ENCODE data around the gene RGS7.
"Not testable (repeated sequence)": the region's sequence is repeated elsewhere in the genome, so short reads cannot be mapped to it uniquely, and the experiment has no call there.

Gene RGS7

DNA sequence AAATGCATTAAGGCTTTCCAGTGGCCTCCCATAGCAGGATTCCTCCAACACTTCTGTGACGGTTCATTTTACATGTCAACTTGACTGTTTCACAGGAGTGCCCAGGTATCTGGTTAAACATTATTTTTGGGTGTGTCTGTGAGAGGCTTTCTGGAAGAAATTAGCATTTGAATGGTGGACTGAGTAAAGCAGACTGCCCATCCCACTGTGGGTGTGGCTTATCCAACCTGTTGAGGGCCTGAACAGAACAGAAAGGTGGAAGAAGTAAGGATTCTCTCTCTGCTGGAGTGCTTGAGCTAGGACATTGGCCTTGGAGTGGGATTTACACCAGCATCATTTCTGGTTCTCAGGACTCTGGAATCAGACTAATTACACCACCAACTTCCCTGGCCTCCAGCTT, 85.6 kb downstream of the RGS7 start:
- DNase-seq (ENCODE audit: low read depth), result no peak

DNA sequence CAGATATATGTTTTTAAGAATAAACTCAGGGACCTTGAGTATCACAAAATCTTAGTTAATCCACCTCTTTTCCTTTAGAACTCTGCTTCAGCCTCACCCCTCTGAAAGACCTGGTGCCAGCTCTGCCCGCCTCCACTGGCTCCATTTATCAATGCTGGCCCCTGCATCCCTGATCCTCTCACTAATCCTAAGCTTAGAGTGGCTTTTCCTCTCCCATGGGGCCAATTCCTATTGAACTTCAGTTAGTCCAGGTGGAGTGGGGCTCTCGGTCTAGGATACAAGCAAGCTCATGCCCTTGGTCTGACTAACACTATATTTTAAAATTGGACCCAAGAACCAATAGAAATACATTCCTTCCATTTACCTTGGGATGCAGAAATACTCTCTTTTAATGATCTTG, 87.0 kb downstream of the RGS7 start:
- no peak for DNase-seq (ENCODE audit: low read depth)

DNA sequence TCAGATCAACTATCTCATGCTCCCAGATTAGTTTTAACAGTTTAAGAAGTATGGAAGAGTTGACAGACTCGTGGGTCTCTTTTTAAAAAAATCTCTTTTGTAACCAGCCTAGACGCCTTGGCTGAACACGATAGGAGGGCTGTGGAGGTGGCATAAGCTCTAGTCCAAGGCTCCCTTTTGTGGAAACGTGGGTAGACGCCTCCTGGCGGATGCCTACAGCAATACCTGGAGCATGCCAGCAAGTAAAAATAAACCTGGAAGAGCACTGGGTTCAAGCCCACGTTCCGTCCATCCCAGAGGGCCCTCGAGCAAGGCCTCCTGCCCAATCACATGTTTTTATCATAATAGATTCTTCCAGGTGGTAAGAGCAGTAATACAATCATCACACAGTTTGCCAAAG, 87.9 kb downstream of the RGS7 start:
- DNase-seq (ENCODE audit: low read depth), result no peak

DNA sequence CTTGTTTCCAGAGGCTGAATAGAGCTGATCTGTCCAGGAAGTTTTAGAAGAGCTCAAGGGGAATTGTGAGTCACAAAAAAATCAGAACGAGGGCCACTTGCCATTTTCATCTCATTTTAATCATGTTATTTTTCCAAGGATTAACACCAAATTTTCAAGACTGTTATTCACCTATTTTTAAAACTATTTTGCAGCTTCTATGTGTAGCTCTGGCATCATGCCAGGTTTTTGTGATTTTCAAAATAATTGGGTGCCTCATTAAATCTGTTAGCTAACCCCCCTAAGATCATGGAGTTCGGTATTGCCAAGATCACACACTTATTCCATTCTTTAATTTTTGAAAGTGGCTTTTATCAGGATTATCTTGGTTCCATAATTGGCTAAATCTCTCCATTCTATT, 90.9 kb downstream of the RGS7 start:
- no peak for DNase-seq (ENCODE audit: low read depth)

DNA sequence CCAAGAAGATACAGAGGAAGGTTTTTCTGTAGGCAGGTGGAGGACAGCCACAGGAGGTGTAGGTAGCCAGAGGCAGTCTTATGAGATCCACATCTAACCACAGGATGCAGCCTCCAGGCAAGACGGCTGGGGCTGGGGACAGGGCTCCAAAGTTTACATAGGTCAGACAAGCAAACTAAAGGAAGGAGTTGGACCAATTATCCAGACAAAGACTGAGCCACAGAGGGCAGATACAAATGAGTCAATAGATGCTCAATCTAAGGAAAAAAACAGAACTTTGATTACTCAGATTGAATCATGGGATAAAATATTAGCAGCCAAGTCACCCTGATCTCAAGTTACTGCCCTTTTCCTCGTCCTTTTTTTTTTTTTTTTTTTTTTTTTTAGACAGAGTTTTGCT, 91.6 kb downstream of the RGS7 start:
- no peak for DNase-seq (ENCODE audit: low read depth)

DNA sequence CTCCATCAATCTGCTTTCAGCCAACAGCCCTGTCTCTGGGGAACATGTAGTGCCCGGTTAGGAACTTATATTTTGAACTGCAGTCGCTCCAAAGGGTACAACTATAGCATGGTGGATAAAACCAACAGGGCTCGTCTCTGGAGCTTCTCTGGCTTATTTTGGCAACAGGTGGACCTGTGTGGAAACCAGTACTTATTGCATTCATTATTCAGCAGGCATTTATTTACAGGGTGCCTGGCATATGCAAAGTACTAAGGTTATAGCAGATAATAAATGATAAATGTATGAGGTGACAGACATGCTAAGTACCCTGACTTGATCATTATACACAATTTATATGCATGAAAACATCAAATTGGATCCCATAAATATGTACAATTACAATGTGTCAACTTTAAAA, 93.7 kb downstream of the RGS7 start:
- DNase-seq (ENCODE audit: low read depth), result no peak

DNA sequence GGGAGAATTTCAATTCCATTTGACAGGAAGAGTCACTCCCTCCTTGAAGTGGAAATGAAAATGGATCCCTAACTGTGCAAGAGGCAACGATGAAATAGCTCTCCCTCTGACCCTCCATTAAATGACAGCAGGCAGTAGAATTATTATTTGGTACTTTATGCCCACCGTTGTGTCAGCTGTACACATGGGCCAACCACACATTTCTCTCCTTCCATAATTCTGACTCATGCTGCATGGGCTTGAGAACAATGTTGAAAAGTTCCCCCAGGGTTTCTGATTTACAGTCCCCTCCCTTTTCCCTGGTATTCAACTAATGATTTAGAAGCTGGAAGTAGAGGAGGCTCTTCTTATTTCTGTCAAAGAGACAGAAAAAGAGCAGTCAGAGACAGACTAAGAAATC, 103.5 kb downstream of the RGS7 start:
- no peak for DNase-seq (ENCODE audit: low read depth)

DNA sequence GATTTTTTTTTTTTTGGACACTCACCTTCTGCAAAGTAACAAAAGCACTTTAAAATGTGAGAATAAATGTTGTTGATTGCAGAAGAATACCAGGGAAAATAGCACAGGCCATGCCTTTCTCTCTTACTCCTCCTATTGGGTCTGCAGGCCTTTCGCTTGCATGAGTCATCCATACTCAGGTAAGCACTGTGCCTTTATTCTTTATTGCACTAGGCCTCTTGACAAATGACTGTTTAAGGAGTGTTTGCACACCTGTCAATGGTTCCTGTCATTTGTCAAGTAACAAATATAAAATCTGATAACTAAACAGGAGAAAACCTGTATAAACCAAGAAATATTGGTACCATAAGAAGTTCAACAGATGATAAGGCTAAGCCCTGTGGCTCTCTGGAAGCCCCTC, 106.5 kb downstream of the RGS7 start:
- DNase-seq (ENCODE audit: low read depth), result no peak

DNA sequence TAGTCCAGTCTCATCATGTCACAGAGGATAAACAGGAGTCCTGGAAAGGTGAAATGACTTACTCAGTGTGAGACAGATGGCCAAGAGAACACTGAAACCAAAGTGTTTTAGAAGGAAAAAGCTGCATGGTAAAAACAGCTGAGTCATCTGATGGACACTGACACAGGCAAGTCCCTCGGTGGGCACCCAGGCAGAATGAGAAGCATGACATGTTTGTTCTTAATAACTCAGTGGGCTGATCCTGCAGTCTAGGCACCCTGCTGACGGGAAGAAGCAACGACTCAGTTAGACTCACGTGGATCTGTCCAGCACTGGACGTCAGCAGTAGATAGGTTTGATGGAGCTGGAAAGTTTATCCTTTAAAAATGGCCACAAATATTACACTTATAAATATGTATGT, 116.9 kb downstream of the RGS7 start:
- DNase-seq (ENCODE audit: low read depth), result no peak

DNA sequence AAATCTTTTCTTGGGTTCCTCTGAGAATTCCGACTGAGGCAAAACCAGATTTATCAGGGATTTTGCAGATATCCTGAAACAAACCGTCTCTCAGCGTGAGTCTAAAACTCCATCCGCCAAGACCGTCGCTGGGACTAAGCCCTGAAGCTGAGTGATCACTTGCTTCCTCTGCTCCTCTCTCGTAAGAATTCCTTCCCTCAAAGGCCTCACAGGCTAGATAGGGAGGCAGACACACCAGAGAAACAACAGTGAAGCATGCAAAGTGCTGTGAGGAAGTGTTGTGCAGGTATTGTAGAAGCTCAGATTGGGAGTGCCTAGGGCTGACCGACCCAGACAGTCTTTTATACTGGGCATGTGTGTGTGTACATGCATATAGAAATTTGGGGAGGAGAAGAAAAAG, 119.1 kb downstream of the RGS7 start:
- DNase-seq (ENCODE audit: low read depth), result no peak

DNA sequence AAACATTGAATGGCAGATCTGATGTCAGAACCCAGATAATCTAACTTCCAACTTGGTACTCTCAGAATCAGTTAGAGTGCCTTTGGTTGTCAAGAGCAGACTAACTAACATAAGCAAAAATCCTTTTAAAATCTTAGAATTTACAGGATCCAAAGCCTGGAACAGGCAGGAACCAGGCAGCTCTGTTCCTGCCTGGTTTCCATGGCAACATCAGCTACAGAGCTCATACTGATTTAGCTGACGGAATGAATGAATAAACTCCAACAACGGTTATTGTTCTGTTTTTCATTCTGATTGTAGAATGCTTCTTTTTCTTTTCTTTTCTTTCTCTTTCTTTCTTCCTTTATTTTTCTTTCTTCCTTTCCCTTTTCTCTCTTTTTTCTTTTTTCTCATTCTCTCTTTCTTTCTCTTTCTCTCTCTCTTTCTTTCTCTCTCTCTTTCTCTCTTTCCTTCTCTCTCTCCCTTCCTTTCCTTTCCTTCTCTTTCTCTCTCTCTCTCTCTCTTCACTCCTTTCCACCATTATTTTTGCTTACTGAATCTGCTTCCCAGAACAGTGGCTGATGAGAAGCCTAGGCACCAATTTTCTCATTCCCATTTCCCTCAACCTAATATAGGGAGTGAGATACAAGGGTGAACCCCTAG, 121.6 kb downstream of the RGS7 start:
- no peak for DNase-seq (ENCODE audit: low read depth)

DNA sequence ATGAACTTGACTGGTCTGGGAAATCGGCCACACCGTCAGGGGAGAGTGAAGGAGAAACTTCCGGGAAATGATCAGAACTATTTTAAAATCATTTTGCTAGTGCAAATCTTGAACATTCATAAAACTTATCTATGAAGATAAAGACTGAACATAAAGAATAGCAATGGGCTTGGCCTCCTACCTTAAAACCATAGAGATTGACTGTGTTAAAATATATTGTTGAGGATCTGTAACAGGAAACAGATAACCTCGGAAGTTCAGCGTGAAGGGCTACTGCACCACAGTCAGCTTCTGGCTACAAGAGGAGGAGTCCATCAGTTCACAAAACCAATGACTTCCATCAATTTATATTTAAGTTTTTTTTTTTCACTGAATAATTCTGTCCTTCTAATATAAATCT, 127.3 kb downstream of the RGS7 start:
- no peak for DNase-seq (ENCODE audit: low read depth)

DNA sequence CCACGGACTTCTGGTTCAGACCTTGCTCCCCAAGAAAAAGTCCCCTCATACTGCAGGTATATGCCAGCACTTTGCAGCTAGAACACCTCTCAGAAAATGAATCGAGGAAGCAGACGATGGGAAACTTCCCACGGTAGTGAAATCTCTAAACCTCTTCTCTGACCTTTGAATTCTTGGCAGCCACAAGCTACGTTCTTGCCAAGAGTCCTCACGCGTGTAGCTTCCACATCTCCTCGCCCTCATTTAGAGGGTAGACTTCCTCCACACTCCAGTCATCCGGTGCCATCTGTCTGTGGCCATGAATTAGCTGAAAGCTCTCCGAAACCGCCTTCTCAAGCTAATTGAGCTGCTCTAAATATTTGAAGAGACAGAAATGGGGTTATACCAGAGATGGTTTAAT, 127.8 kb downstream of the RGS7 start:
- DNase-seq (ENCODE audit: low read depth), result no peak

DNA sequence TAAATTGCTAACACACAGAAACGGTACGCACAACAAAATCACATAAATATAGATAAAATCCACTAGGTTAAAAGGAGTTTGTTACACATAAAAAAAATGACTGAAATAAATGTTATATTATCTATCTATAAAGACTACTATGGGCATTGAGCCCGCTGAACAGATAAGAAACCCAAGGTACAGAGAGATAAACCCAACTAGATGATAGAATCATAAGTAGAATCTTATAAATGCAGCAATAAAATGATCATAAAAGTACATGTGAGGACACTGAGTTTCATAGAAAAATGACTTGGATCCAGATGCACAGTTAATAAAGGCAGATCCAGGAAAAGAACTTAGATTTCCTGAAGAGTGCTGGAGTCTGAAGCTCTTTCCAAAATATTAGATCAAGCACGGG, 128.7 kb downstream of the RGS7 start:
- no peak for DNase-seq (ENCODE audit: low read depth)

DNA sequence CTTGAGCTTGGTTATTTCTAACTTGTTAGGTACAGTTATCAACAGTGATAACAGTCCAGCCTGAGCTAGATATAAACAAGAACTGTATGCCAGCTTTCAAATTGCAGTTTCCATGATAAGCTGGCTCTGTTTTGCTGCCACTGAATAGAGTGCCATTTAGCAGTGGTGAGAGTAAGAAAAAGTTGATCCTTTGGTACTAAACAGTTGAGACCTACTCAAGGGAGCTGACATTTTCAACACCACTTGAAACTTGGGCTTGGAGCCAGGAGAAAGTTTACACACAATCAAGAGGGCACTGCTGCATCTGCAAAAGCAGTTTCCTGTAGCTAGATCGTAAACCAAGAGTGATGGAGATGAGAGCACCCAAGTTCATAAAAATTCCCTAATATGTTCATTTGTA, 131.3 kb downstream of the RGS7 start:
- DNase-seq (ENCODE audit: low read depth), result no peak

DNA sequence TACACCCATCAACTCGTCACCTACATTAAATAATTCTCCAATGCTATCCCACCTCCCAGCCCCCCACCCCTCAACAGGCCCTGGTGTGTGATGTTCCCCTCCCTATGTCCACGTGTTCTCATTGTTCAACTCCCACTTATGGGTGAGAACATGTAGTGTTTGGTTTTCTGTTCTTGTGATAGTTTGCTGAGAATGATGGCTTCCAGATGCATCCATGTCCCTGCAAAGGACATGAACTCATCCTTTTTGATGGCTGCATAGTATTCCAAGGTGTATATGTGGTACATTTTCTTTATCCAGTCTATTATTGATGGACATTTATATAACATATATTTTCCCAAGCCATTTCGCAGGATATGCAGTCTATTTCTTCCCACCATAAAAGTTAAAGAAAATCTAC, 132.8 kb downstream of the RGS7 start:
- not testable (repeated sequence) for DNase-seq (ENCODE audit: low read depth)

DNA sequence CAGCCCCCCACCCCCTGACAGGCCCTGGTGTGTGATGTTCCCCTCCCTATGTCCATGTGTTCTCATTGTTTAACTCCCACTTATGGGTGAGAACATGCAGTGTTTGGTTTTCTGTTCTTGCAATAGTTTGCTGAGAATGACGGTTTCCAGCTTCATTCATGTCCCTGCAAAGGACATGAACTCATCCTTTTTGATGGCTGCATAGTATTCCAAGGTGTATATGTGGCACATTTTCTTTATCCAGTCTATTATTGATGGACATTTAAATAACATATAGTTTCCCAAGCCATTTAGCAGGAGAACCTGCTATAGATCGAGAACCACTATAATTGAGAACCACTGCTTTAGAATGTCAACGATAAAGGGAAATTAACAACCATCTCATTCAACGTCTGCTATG, 134.2 kb downstream of the RGS7 start:
- DNase-seq (ENCODE audit: low read depth), result not testable (repeated sequence)

DNA sequence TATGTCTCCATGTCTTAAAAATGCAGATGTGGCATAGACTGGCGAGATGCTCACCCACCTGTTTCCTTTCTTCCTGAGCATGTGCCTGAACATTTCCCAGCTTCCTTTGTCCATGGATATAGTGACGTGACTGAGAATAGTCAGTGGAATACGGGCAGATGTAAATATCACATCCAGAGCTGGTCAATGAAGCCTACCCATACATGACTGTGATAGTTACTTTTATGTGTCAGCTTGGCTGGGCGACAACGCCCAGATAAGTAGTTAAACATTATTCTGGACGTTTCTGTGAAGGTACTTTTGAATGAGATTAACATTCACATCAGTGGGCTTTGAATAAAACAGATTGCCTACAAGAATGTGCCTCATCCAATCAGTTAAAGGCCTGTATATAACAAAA, 135.7 kb downstream of the RGS7 start:
- no peak for DNase-seq (ENCODE audit: low read depth)

DNA sequence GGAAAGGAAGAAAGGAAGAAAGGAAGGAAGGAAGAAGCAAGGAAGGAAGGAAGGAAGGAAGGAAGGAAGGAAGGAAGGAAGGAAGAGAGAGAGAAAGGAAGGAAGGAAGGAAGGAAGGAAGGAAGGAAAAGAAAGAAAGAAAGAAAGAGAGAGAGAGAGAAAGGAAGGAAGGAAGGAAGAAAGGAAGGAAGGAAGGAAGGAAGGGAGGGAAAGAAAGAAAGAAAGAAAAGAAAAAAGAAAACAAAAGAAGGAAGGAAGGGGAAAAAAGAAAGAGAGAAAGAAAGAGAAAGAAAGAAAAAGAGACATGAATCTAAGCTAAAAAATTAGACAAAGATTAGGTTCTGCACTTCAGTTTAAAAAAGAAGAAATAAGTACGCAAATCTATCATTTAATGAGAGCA, 136.1 kb downstream of the RGS7 start:
- DNase-seq (ENCODE audit: low read depth), result not testable (repeated sequence)

DNA sequence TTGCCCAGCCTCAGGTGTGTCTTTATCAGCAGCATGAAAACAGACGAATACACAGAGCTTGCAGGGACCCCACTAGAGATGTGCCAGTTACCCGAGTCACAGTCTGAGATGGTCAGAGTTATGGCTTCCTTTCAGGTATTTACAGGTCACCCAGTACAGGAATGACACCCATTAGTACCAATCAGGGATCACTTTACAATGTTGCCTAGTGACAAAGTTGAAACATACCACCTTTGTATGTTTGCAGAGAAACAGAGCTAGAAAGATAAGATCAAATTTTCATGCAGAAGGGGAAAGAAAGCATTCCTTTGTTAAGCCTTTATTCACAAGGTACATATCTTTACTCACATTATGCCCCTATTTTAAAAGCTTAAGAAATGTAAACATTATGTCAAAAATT, 137.6 kb downstream of the RGS7 start:
- no peak for DNase-seq (ENCODE audit: low read depth)

DNA sequence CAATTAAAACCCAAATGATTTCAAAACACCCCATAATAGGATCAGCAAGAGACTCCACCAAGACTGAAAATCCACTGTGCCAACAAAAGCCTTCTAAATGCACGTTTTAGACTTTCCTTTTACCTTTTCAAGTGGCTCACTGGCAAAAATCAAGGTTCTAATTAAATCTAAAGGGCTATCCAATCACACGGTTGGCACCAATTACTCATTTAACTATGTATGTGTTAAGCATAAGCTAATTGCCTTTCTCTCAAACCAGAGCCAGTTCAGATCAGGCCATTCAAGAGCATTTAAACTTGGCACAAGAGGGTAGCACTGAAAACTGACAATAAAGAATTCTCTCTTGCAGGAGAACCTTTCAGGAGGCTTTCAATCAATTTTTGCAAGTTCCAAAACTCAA, 139.5 kb downstream of the RGS7 start:
- no peak for DNase-seq (ENCODE audit: low read depth)

DNA sequence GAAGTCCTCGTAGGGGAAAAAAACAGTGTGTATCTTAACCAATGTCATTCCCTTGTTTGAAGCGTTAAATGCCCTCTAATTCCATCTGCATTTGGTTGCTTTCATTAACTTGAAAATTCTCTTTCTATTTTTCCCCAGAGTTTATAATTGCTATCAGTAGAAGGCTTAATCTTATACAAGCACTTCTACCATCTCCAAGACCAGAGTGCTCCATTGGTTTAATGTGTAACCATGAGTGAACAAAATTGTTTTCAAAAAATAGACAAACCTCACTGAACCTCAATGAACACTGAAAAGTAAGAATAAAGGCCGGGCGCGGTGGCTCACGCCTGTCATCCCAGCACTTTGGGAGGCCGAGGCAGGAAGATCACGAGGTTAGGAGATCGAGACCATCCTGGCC, 141.3 kb downstream of the RGS7 start:
- DNase-seq (ENCODE audit: low read depth), result no peak

DNA sequence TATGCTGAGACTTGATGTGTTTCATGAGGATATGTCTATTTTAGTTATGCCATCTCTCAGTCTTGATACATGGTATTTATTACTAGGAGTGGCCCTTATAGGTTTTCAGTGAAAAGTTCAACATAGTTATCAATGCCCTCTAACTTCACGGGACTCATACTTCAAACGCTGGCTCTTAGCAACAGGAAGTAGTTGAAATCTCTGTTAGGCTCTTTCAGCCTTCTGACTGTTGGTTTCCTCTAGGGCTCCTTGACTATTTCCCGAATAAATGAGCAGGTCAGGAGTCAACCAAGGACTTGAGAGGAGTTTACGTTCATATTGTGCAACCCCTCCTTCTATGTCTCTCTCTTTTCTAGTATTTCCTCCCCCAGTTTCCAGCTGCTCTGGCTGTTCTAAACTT, 141.8 kb downstream of the RGS7 start:
- no peak for DNase-seq (ENCODE audit: low read depth)

DNA sequence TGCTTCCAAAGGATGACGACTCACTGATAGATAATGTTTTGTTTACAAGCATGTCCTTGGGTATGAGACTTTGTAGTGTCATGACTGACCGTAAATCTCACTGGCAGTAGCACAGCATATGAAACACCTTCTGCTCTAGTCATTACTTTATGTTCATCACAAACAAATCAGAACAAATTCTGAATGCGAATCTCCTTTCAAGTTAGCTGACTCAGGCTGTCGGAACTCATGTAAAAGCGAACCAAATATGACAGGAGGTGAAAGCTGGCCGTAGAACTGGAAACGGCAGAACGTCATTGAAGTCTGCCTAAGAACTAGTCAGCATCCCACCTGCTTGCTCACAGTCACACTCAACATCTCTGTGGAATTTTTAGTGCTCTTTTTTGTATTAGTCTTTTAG, 143.9 kb downstream of the RGS7 start:
- no peak for DNase-seq (ENCODE audit: low read depth)

DNA sequence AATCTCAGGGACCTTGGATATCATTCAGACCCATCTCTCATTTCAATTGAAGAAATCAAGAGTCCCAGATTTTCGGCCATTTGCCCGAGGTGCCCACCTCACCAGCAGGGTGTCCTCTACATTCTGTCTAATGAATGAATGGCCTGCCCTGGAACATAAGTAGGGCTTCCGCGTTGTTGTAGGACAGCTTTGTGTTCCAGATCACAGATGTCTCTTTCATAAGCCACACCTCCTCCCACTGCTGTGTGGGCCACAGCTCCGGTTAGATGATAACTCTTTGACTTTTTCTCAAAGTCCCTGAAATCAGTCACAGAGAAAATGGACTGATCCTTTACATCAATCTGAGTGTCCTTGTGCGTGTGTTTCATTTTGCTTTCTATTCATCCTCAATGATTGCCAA, 144.4 kb downstream of the RGS7 start:
- no peak for DNase-seq (ENCODE audit: low read depth)

Measured in stimulated activated CD8-positive, alpha-beta memory T cell treated with anti-CD3 and anti-CD28 coated beads, Interleukin-15, amount 100 ng/mL, for 24 hours (primary cell).